Measurements from ENCODE around the gene CEP83.

The CEP83 gene

DNA sequence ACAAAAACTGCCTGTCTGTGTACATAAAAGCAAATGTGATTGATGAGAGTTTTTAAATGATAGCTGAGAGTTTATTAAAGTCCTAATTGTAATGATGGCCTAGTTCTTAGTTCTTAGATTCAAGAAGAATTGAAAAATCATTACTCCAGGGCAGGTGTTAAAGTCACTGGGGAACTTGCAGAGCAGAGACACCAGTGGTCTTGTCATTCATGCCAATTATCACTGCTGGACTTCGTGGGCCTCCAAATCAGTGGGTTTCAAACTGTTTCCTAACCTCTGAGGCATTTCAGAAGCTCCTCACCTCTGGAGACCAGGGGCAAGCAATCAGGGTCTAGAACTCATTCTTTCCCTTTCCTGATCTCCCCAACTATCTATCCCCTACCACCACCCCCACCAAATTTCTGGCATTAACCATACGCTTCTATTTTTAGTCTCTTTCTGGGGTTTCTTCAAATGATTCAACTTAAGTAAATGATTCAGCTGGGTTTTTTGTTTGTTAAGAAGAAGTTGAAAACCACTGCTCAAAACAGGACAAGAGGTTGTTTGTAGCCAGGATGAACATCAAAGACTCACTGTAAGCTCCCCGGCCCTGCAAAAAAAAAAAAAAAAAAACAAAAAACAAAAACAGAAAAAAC, 80.1 kb downstream of the CEP83 start:
- H3K27me3 ChIP-seq (replicated peaks): no peaks in the 10 kb centered on the region
- no peak for DNase-seq
- TF ChIP-seq, protein P1, sequence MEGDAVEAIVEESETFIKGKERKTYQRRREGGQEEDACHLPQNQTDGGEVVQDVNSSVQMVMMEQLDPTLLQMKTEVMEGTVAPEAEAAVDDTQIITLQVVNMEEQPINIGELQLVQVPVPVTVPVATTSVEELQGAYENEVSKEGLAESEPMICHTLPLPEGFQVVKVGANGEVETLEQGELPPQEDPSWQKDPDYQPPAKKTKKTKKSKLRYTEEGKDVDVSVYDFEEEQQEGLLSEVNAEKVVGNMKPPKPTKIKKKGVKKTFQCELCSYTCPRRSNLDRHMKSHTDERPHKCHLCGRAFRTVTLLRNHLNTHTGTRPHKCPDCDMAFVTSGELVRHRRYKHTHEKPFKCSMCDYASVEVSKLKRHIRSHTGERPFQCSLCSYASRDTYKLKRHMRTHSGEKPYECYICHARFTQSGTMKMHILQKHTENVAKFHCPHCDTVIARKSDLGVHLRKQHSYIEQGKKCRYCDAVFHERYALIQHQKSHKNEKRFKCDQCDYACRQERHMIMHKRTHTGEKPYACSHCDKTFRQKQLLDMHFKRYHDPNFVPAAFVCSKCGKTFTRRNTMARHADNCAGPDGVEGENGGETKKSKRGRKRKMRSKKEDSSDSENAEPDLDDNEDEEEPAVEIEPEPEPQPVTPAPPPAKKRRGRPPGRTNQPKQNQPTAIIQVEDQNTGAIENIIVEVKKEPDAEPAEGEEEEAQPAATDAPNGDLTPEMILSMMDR (IDR thresholded peaks at IDR 0.05; ENCODE audit: low read depth, low read length, missing control alignments): no peak
- H3K36me3 ChIP-seq (replicated peaks): no peaks in the 10 kb centered on the region
- H3K4me3 ChIP-seq (ENCODE audit: low read depth, low read length): no peak overlapping the region
- in situ Hi-C loops (cut with HindIII; ENCODE audit: low pct_ligation_motif_present, low sequenced_read_pairs): no loop called here
- no peak overlapping the region for H3K27ac ChIP-seq

DNA sequence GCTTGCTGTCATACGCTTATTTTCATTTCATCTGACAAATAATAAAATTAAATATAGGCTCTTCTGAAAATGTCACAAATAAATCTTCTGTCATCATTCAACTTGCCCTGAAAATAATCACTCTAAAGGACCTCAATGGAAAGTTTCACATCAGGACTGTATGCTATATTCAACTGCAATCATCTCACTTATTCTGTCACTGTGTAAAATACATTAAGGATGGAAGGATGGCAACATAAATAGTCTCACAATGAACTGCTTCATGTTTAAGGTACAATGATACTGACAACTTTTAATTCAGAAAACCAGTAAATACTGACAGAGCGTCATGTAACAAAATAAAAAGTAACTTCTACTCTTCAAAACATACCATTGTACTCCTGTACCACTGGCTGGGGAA, 82.1 kb downstream of the CEP83 start:
- H3K4me3 ChIP-seq (ENCODE audit: low read depth, low read length): no peak overlapping the region
- no peaks in the 10 kb centered on the region for H3K36me3 ChIP-seq (replicated peaks)
- TF ChIP-seq, protein P1 (IDR thresholded peaks at IDR 0.05; ENCODE audit: low read depth, low read length, missing control alignments): no peak
- no peaks in the 10 kb centered on the region for H3K27me3 ChIP-seq (replicated peaks)
- H3K27ac ChIP-seq: no peak overlapping the region
- DNase-seq: no peak
- in situ Hi-C loops (cut with HindIII; ENCODE audit: low pct_ligation_motif_present, low sequenced_read_pairs): no loop called here

DNA sequence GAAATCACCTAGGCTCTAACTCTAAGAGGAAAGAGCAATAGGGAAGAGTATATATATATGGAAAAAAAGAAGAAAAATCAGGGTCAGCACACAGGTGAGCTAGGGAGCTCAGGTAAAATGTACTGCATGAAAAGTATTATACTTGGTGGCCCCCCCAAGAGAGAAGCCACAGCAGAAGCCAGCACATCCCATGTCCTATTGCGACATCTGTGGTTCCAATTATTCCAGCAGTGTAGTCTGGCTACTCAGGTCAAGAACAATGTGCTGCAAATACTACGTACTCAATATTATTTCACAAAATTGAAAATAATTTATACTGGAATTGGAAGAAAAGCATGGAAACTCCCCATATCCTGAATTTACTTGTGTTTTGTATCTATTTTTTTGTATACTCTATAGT, 85.5 kb downstream of the CEP83 start:
- in situ Hi-C loops (cut with HindIII; ENCODE audit: low pct_ligation_motif_present, low sequenced_read_pairs): no loop called here
- TF ChIP-seq, protein P1 (IDR thresholded peaks at IDR 0.05; ENCODE audit: low read depth, low read length, missing control alignments): no peak
- no peak for DNase-seq

DNA sequence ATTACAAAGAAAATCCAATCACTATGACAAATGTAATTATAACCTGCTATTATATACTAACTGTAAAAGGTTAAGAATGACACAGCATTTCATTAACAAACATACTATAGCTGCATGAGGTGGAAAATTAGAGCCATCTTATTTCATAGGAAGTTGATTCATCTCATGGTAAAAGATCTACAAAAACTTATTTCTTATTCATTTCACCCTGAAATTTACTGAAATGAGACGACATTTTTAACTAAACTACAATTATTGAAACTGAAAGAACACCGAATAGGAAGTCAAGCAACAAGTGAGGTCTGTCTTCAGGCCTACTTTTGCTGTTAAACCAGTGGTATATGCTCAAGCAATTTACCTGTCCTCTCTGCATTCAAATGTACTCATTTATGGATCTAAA, 87.2 kb downstream of the CEP83 start:
- no peak overlapping the region for H3K27ac ChIP-seq
- TF ChIP-seq, protein P1 (IDR thresholded peaks at IDR 0.05; ENCODE audit: low read depth, low read length, missing control alignments): no peak
- H3K4me3 ChIP-seq (ENCODE audit: low read depth, low read length): no peak overlapping the region
- no peaks in the 10 kb centered on the region for H3K36me3 ChIP-seq (replicated peaks)
- no peak for DNase-seq
- no peaks in the 10 kb centered on the region for H3K27me3 ChIP-seq (replicated peaks)
- in situ Hi-C loops (cut with HindIII; ENCODE audit: low pct_ligation_motif_present, low sequenced_read_pairs): no loop called here

More for the DNA sequence above, 85.5 kb downstream of the CEP83 start:
- Histone ChIP-seq H3K36me3 (replicated peaks) (no peaks in the 10 kb centered on the region), H3K27me3 (replicated peaks) (no peaks in the 10 kb centered on the region), H3K4me3 (ENCODE audit: low read depth, low read length) (no peak overlapping the region), H3K27ac (no peak overlapping the region)

DNA sequence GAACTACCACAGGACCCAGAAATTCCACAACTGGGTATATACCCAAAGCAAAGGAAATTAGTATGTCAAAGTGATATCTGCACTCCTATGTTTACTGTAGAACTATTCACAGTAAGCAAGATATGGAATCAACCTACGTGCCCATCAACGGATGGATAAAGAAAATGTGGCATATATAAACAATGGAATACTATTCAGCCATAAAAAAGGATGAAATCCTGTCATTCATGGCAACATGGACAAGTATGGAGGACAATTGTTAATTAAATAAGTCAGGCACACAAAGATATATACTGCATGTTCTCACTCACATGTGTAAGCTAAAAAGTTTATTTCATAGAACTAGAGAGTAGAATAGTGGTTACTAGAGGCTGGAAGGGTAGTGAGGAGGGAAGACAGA, 97.0 kb downstream of the CEP83 start:
- Histone ChIP-seq H3K27ac (no peak overlapping the region), H3K27me3 (replicated peaks) (no peaks in the 10 kb centered on the region), H3K4me3 (ENCODE audit: low read depth, low read length) (no peak overlapping the region), H3K36me3 (replicated peaks) (no peaks in the 10 kb centered on the region)
- DNase-seq: no peak
- TF ChIP-seq, protein P1 (IDR thresholded peaks at IDR 0.05; ENCODE audit: low read depth, low read length, missing control alignments): no peak
- in situ Hi-C loops (cut with HindIII; ENCODE audit: low pct_ligation_motif_present, low sequenced_read_pairs): no loop called here

DNA sequence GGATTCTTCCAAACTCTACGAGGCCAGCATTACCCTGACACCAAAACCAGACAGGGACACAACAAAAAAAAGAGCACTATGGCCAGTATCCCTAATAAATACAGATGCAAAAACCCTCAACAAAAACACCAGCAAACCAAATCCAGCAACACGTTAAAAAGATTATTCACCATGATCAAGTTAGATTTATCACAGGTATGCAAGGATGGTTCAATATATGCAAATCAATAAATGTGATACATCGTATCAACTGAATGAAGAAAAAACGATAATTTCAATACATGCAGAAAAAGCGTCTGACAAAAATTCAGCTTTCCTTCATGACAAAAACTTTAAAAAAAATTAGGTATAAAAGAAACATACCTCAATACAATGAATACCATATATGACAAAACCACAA, 99.9 kb downstream of the CEP83 start:
- H3K27ac ChIP-seq: no peak overlapping the region
- in situ Hi-C loops (cut with HindIII; ENCODE audit: low pct_ligation_motif_present, low sequenced_read_pairs): no loop called here
- DNase-seq: no peak
- H3K27me3 ChIP-seq (replicated peaks): no peaks in the 10 kb centered on the region
- no peaks in the 10 kb centered on the region for H3K36me3 ChIP-seq (replicated peaks)
- no peak overlapping the region for H3K4me3 ChIP-seq (ENCODE audit: low read depth, low read length)
- TF ChIP-seq, protein P1 (IDR thresholded peaks at IDR 0.05; ENCODE audit: low read depth, low read length, missing control alignments): no peak

Measured in brain microvascular endothelial cell (primary cell).